H1 (cell line): ENCODE results near the gene OR52N5. TPM values are rescaled to one million over a fixed set of nuclear protein-coding genes. Genes with fewer than 3 reads are reported as not detected.

Experiments
- CTCF ChIA-PET: fragments of 300-600 bp; sonication (Branson Sonifier 250); formaldehyde crosslinking; loops from one replicate; lab custom pipeline; 2021; ENCODE audit not compliant: partially characterized antibody; lab: Charles Lee
- POLR2A ChIA-PET: fragments of 300-600 bp; sonication (Branson Sonifier 250); formaldehyde crosslinking; loops from one replicate; lab custom pipeline; 2021; ENCODE audit warnings: inconsistent platforms; ENCODE audit not compliant: partially characterized antibody; lab: Charles Lee
- DNase-seq, 2 experiments: peaks; one replicate each; pipeline versions ENCODE4 v3.0.0 to v3.0.0-alpha.2; 2010 to 2022; ENCODE audit warnings: low spot score in 2 of 2, low read depth in 1 of 2, mixed read lengths in 1 of 2
- FAIRE-seq: peaks from 2 replicates; lab custom pipeline; 2011; peaks lifted over from hg19 to GRCh38; lab: Jason Lieb, UNC
- H2AFZ ChIP-seq: 2 replicates; pipeline ENCODE4 v1.8.1; 2012; ENCODE audit warnings: low read length, inconsistent platforms
- H2AK5ac ChIP-seq: 2 replicates; pipeline ENCODE4 v1.6.1; 2013; ENCODE audit warnings: low read depth, low read length
- H2BK120ac ChIP-seq: replicated peaks from 2 replicates; pipeline ENCODE3; 2013; ENCODE audit warnings: low read depth, low read length, inconsistent platforms
- H2BK12ac ChIP-seq: 2 replicates; pipeline ENCODE4 v1.6.1; 2013; ENCODE audit warnings: low read depth, low read length
- H2BK15ac ChIP-seq: 2 replicates; pipeline ENCODE4 v1.6.1; 2013; ENCODE audit warnings: low read length
- H2BK20ac ChIP-seq: 2 replicates; pipeline ENCODE4 v1.6.1; 2013; ENCODE audit warnings: low read length
- H2BK5ac ChIP-seq: 2 replicates; pipeline ENCODE4 v1.6.1; 2013; ENCODE audit warnings: low read depth, low read length
- H3K14ac ChIP-seq: 2 replicates; pipeline ENCODE4 v1.6.1; 2013; ENCODE audit warnings: inconsistent platforms; ENCODE audit not compliant: insufficient read length
- H3K18ac ChIP-seq: 2 replicates; pipeline ENCODE4 v1.6.1; 2013; ENCODE audit warnings: low read length; ENCODE audit errors: extremely low read depth
- H3K23ac ChIP-seq: 2 replicates; pipeline ENCODE4 v1.6.1; 2013; ENCODE audit warnings: inconsistent platforms; ENCODE audit not compliant: insufficient read length
- H3K23me2 ChIP-seq: 2 replicates; pipeline ENCODE4 v1.6.1; 2013; ENCODE audit warnings: low read depth, low read length
- H3K27ac ChIP-seq: 2 replicates; pipeline ENCODE4 v1.6.1; 2011; ENCODE audit warnings: low read depth, low read length, inconsistent platforms
- H3K27me3 ChIP-seq, 4 experiments: replicated peaks in 1 of 4; 1 replicate in 1 of 4; 2 replicates in 3 of 4; pipeline versions ENCODE4 v1.6.1 to v1.8.1; 2011 to 2013; ENCODE audit warnings: low read length in 3 of 4, mild to moderate bottlenecking in 3 of 4, inconsistent platforms in 2 of 4, mixed read lengths in 2 of 4, moderate library complexity in 1 of 4; ENCODE audit not compliant: control insufficient read depth in 3 of 4, insufficient read depth in 3 of 4; ENCODE audit errors: extremely low read depth in 1 of 4
- H3K36me3 ChIP-seq, 4 experiments: 2 replicates each; pipeline versions ENCODE4 v1.6.1 to v1.8.1; 2011 to 2013; ENCODE audit warnings: mild to moderate bottlenecking in 4 of 4, low read length in 3 of 4, moderate library complexity in 2 of 4, control low read depth in 1 of 4, inconsistent platforms in 1 of 4; ENCODE audit not compliant: insufficient read depth in 4 of 4, control insufficient read depth in 2 of 4
- H3K4ac ChIP-seq: replicated peaks from 2 replicates; pipeline ENCODE3; 2013; ENCODE audit warnings: low read length, low read depth, mixed read lengths, inconsistent platforms; ENCODE audit not compliant: insufficient read length
- H3K4me1 ChIP-seq, 4 experiments: replicated peaks in 1 of 4; 1 replicate in 1 of 4; 2 replicates in 3 of 4; pipeline versions ENCODE4 v1.6.1 to v1.8.1; 2011 to 2013; ENCODE audit warnings: low read length in 3 of 4, inconsistent platforms in 2 of 4, mixed read lengths in 1 of 4; ENCODE audit not compliant: insufficient read depth in 4 of 4, control insufficient read depth in 3 of 4
- H3K4me2 ChIP-seq, 2 experiments: 2 replicates each; pipeline versions ENCODE4 v1.6.1 to v1.8.1; 2011 to 2013; ENCODE audit warnings: low read depth in 2 of 2, low read length in 2 of 2, control low read depth in 1 of 2, inconsistent platforms in 1 of 2, mild to moderate bottlenecking in 1 of 2; ENCODE audit not compliant: insufficient read depth in 1 of 2
- H3K4me3 ChIP-seq, 4 experiments: fragments of 200-600, 300-600 bp in 1 of 4; sonication (generic), shearing (Covaris generic), sonication (Bioruptor Twin) in 1 of 4; 2 replicates each; pipeline versions ENCODE4 v1.5.1 to v1.8.1; 2011 to 2016; ENCODE audit warnings: low read length in 4 of 4, low read depth in 3 of 4, control low read depth in 2 of 4, inconsistent platforms in 2 of 4, mild to moderate bottlenecking in 2 of 4, mixed read lengths in 1 of 4, moderate library complexity in 1 of 4; ENCODE audit not compliant: insufficient read depth in 2 of 4; ENCODE audit errors: extremely low read depth in 1 of 4
- H3K56ac ChIP-seq: replicated peaks from 2 replicates; pipeline ENCODE3; 2013; ENCODE audit warnings: low read depth, mild to moderate bottlenecking, mixed read lengths, low read length, inconsistent platforms; ENCODE audit not compliant: insufficient read length
- H3K79me1 ChIP-seq: 2 replicates; pipeline ENCODE4 v1.6.1; 2013; ENCODE audit warnings: low read depth, low read length, control low read depth
- H3K79me2 ChIP-seq, 2 experiments: 2 replicates each; pipeline versions ENCODE4 v1.6.1 to v1.8.1; 2012 to 2013; ENCODE audit warnings: low read length in 2 of 2, mild to moderate bottlenecking in 2 of 2, inconsistent platforms in 1 of 2; ENCODE audit not compliant: insufficient read depth in 2 of 2, control insufficient read depth in 1 of 2
- H3K9ac ChIP-seq, 4 experiments: replicated peaks in 1 of 4; 1 replicate in 1 of 4; 2 replicates in 3 of 4; pipeline versions ENCODE4 v1.6.1 to v1.8.1; 2011 to 2013; ENCODE audit warnings: low read depth in 3 of 4, low read length in 3 of 4, control low read depth in 2 of 4, mild to moderate bottlenecking in 2 of 4, moderate library complexity in 2 of 4, inconsistent platforms in 1 of 4; ENCODE audit errors: extremely low read depth in 1 of 4
- H3K9me3 ChIP-seq, 2 experiments: 2 replicates each; pipeline versions ENCODE4 v1.6.1 to v1.8.1; 2012 to 2013; ENCODE audit warnings: mild to moderate bottlenecking in 2 of 2, moderate library complexity in 2 of 2, control low read depth in 1 of 2, inconsistent platforms in 1 of 2, low read depth in 1 of 2, low read length in 1 of 2, mixed read lengths in 1 of 2; ENCODE audit not compliant: insufficient read depth in 2 of 2
- H4K20me1 ChIP-seq, 2 experiments: replicated peaks in 1 of 2; 2 replicates each; pipeline versions ENCODE3 to v1.8.1; 2011 to 2013; ENCODE audit warnings: inconsistent platforms in 2 of 2, low read length in 2 of 2, mild to moderate bottlenecking in 1 of 2; ENCODE audit not compliant: insufficient read depth in 2 of 2, control insufficient read depth in 1 of 2
- H4K5ac ChIP-seq: 2 replicates; pipeline ENCODE4 v1.6.1; 2013; ENCODE audit warnings: low read length, low read depth, mixed read lengths, inconsistent platforms; ENCODE audit not compliant: insufficient read length
- H4K8ac ChIP-seq: 2 replicates; pipeline ENCODE4 v1.8.0; 2013; ENCODE audit warnings: mild to moderate bottlenecking, moderate library complexity, low read length, inconsistent platforms; ENCODE audit not compliant: insufficient read depth; ENCODE audit errors: extremely low read depth
- H4K91ac ChIP-seq: replicated peaks from 2 replicates; pipeline ENCODE3; 2013; ENCODE audit warnings: low read length, mixed read lengths, inconsistent platforms; ENCODE audit not compliant: insufficient read length
- GTF2F1 ChIP-seq: IDR thresholded peaks from 2 replicates; pipeline ENCODE4 v1.6.1; 2012; ENCODE audit warnings: low read depth, low read length, improper control_type of control experiment, borderline replicate concordance
- SIRT6 ChIP-seq: IDR thresholded peaks from one replicate; pipeline ENCODE4 v1.7.1; 2012; ENCODE audit warnings: low read length, inconsistent platforms
- SIX5 ChIP-seq: IDR thresholded peaks from 2 replicates; pipeline ENCODE4 v1.6.1; 2011; ENCODE audit warnings: mild to moderate bottlenecking, low read depth, low read length
- SUZ12 ChIP-seq: fragments of 200-600 bp; sonication (generic); IDR thresholded peaks from 2 replicates; pipeline ENCODE4 v1.6.1; 2012; ENCODE audit warnings: mild to moderate bottlenecking, inconsistent platforms, low read length, moderate library complexity, mixed read lengths
- TBP ChIP-seq: IDR thresholded peaks from 2 replicates; pipeline ENCODE4 v1.6.1; 2011; ENCODE audit warnings: low read depth, low read length, improper control_type of control experiment
- TEAD4 ChIP-seq: IDR thresholded peaks from 2 replicates; pipeline ENCODE4 v1.6.1; 2012; ENCODE audit warnings: low read depth, low read length, inconsistent platforms, mixed read lengths
- WGBS, 2 experiments: shearing (Covaris generic) in 1 of 2; methylation state at CpG; one replicate each; pipeline versions ENCODE4 v1.1.6 to v1.1.7; 2013 to 2015; ENCODE audit warnings: low lambda C conversion rate in 2 of 2, mixed read lengths in 2 of 2, inconsistent platforms in 1 of 2, low coverage in 1 of 2, missing lambda C conversion rate in 1 of 2; ENCODE audit not compliant: insufficient replicate concordance in 2 of 2, insufficient coverage in 1 of 2, insufficient read length in 1 of 2; ENCODE audit errors: extremely low coverage in 1 of 2, missing lambda C conversion rate in 1 of 2; 5-methylcytosine and 5-hydroxymethylcytosine counted together
- polyA plus RNA-seq, 7 experiments: library from polyadenylated mRNA; depleted of rRNA in 3 of 7; stranded (reverse) in 5 of 7; unstranded in 2 of 7; fragments of >200 nt in 5 of 7; fragments of 200-250 nt in 2 of 7; gene quantifications; 1 replicate in 5 of 7; 2 replicates in 1 of 7; 4 replicates in 1 of 7; pipeline versions ENCODE4 v1.2.1 to v1.2.3, GENCODE V29; 2011 to 2013; ENCODE audit warnings: missing spikeins in 2 of 7, mixed read lengths in 2 of 7
- total RNA-seq: library from RNA; stranded (reverse); fragmentation: NEBNext Ultra II Directional; extraction: Animal tissue kit (Norgen Biotek cat#: 25700); gene quantifications from 2 replicates; pipeline ENCODE4 v1.2.1, GENCODE V29; 2021

OR52N5 gene
- total and polyA plus RNA-seq, 2 of the 8 experiments (the other 6 are each of a cell fraction or from before 2014, with no cell fraction given) = 0.12 TPM; not detected in 1

GRCh38 chr11:5767056-5767455 is 16.1 kb downstream of the OR52N5 start:
- ChIA-PET POLR2A (no interaction called here), CTCF (interaction anchor here (0.6 kb wide), 1 partner anchor 614 kb away, joined by 3 read pairs; no protein-coding TSS in a partner anchor)
- H3K27ac ChIP-seq = no peak overlapping the region
- no peak for DNase-seq
- no peak overlapping the region for H3K4me3 ChIP-seq
- no peak for FAIRE-seq
- H2BK120ac ChIP-seq = no peak overlapping the region
- no peaks in the 10 kb centered on the region for H3K79me2 ChIP-seq
- no peaks in the 10 kb centered on the region for H3K9me3 ChIP-seq
- no peak overlapping the region for H2BK15ac ChIP-seq
- no peak overlapping the region for H3K4me2 ChIP-seq
- H3K23ac ChIP-seq = no peak overlapping the region
- H3K9ac ChIP-seq = no peak overlapping the region
- H2AK5ac ChIP-seq = no peak overlapping the region
- no peak overlapping the region for H4K91ac ChIP-seq
- H3K18ac ChIP-seq = no peak overlapping the region
- no peak overlapping the region for H2BK12ac ChIP-seq
- no peak overlapping the region for H2BK20ac ChIP-seq
- H3K4ac ChIP-seq = no peak overlapping the region
- H3K23me2 ChIP-seq = no peaks in the 10 kb centered on the region
- H3K36me3 ChIP-seq = no peaks in the 10 kb centered on the region
- H3K27me3 ChIP-seq = no peaks in the 10 kb centered on the region
- no peaks in the 10 kb centered on the region for H3K79me1 ChIP-seq
- no peak overlapping the region for H3K56ac ChIP-seq
- H4K5ac ChIP-seq = no peak overlapping the region
- H2BK5ac ChIP-seq = no peak overlapping the region
- 77% methylated on average over 1 of the region's 1 CpG; no CpG with 5 or more reads in 1 of the 2 experiments for WGBS, 2 experiments
- H3K14ac ChIP-seq = no peak overlapping the region
- TF ChIP-seq SIRT6 = no peak
- no peak for TF ChIP-seq GTF2F1
- no peak for TF ChIP-seq TEAD4
- TF ChIP-seq TBP = no peak
- no peak for TF ChIP-seq SUZ12
- no peak for TF ChIP-seq SIX5
- TF ChIP-seq, all 59 proteins: peak for 0
- H4K8ac ChIP-seq = no peak overlapping the region
- H3K4me1 ChIP-seq = no peaks in the 10 kb centered on the region
- no peaks in the 10 kb centered on the region for H4K20me1 ChIP-seq
- no peak overlapping the region for H2AFZ ChIP-seq
